ENCODE measurements around the gene CCSER1. TPM values are rescaled to one million over a fixed set of nuclear protein-coding genes. Genes with fewer than 3 reads are reported as not detected.
"Not testable (repeated sequence)": the region's sequence is repeated elsewhere in the genome, so short reads cannot be mapped to it uniquely, and the experiment has no call there.

CCSER1 gene
- polyA plus RNA-seq, 3 donors = 0.09 to 0.75 (median 0.13) TPM

DNA sequence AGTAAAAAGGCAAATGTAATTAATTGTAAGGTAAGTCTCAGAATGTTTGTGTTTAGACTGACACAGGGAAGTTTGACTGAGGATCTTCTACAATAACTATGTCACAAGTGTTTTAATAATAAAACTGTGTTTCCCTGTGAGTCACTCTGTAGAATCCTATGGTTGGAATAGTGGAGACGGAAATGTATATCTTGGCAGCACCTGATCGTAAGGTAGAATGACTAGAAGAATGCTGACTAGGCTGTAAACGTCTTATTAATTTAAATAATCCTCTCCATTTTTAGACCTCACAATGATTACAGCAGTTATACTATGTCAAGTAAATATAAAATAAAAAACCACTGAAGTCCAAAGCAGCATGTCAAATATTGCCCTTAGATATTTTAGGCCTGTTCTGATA lies 266.0 kb downstream of the CCSER1 start:
- H3K27ac Mint-ChIP-seq = no peak overlapping the region
- TF ChIP-seq, protein P1, sequence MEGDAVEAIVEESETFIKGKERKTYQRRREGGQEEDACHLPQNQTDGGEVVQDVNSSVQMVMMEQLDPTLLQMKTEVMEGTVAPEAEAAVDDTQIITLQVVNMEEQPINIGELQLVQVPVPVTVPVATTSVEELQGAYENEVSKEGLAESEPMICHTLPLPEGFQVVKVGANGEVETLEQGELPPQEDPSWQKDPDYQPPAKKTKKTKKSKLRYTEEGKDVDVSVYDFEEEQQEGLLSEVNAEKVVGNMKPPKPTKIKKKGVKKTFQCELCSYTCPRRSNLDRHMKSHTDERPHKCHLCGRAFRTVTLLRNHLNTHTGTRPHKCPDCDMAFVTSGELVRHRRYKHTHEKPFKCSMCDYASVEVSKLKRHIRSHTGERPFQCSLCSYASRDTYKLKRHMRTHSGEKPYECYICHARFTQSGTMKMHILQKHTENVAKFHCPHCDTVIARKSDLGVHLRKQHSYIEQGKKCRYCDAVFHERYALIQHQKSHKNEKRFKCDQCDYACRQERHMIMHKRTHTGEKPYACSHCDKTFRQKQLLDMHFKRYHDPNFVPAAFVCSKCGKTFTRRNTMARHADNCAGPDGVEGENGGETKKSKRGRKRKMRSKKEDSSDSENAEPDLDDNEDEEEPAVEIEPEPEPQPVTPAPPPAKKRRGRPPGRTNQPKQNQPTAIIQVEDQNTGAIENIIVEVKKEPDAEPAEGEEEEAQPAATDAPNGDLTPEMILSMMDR (IDR thresholded peaks at IDR 0.05) = no peak
- no peaks in the 10 kb centered on the region for H3K36me3 ChIP-seq (replicated peaks in 1 of 2; ENCODE audit: control insufficient read depth in 1 of 2, insufficient read depth in 2 of 2, low read length in 2 of 2)

DNA sequence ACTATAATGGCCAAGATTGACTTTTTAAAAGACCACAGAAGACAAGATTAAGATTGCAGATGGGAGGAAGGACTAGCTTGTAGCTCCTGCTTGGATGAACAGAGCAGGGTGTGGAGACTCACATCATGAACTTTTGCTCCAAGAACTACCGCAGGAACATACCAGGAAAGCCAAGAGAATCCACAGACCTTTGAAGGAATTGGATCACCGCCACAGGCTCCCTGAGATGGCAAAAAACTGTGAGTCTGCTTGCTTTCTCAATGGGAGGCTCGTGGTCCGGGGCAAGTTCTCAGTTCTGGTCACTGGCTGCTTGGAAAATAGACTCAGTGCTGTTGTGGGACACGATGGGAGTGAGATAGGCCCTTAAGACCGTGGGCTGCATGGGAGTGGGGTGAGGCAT lies 276.6 kb downstream of the CCSER1 start:
- Histone ChIP-seq H3K4me1 (ENCODE audit: control insufficient read depth in 1 of 2, insufficient read depth in 2 of 2, low read length in 2 of 2) (no peaks in the 10 kb centered on the region), H3K4me2 (replicated peaks; ENCODE audit: extremely low read depth, low read length, poor library complexity, severe bottlenecking) (no peak overlapping the region), H3K27me3 (ENCODE audit: control insufficient read depth in 2 of 2, insufficient read depth in 2 of 2, low read length in 2 of 2) (no peaks in the 10 kb centered on the region), H4K20me1 (ENCODE audit: insufficient read depth, low read length) (no peaks in the 10 kb centered on the region), H2AFZ (ENCODE audit: insufficient read depth, low read depth, low read length, poor library complexity, severe bottlenecking) (no peak overlapping the region), H3K9ac (ENCODE audit: insufficient read depth, low read length, poor library complexity, severe bottlenecking) (no peak overlapping the region), H3K4me3 (replicated peaks in 1 of 3; ENCODE audit: low read depth in 2 of 3, low read length in 3 of 3) (no peak overlapping the region), H3K9me3 (replicated peaks in 1 of 2; ENCODE audit: control insufficient read depth in 1 of 2, insufficient read depth in 1 of 2, low read length in 2 of 2) (peaks cover 0 to 26% of the 10 kb centered on the region in 2 donors), H3K79me2 (ENCODE audit: insufficient read depth, low read length) (no peaks in the 10 kb centered on the region), H3K36me3 (replicated peaks in 1 of 2; ENCODE audit: control insufficient read depth in 1 of 2, insufficient read depth in 2 of 2, low read length in 2 of 2) (no peaks in the 10 kb centered on the region), H3K27ac (ENCODE audit: low read depth in 1 of 2, low read length in 2 of 2) (no peak overlapping the region)
- peaks cover 16 to 42% (median 22%) of the 10 kb centered on the region in 7 donors for H3K9me3 Mint-ChIP-seq
- H3K4me1 Mint-ChIP-seq = no peaks in the 10 kb centered on the region
- H3K27me3 Mint-ChIP-seq (ENCODE audit: low read depth in 3 of 3) = peaks cover 0 to 4% (median 1%) of the 10 kb centered on the region in 3 donors
- H3K4me3 Mint-ChIP-seq = no peak overlapping the region
- 88% methylated on average over 4 of the region's 6 CpGs for WGBS (ENCODE audit: insufficient coverage)
- no peak for DNase-seq
- H3K36me3 Mint-ChIP-seq = peaks cover 0 to 5% of the 10 kb centered on the region in 2 donors
- H3K27ac Mint-ChIP-seq = no peak overlapping the region
- intact Hi-C loops (cut with micrococcal nuclease) = no loop called here
- TF ChIP-seq, protein P1 (IDR thresholded peaks at IDR 0.05) = no peak

More for the DNA sequence above, 266.0 kb downstream of the CCSER1 start:
- no peak for DNase-seq
- H3K27me3 Mint-ChIP-seq (ENCODE audit: low read depth in 3 of 3) = no peaks in the 10 kb centered on the region
- H3K9me3 Mint-ChIP-seq = peaks cover 0 to 4% (median 2%) of the 10 kb centered on the region in 7 donors
- Histone ChIP-seq H3K4me3 (replicated peaks in 1 of 3; ENCODE audit: low read depth in 2 of 3, low read length in 3 of 3) (no peak overlapping the region), H3K79me2 (ENCODE audit: insufficient read depth, low read length) (no peaks in the 10 kb centered on the region), H3K9ac (ENCODE audit: insufficient read depth, low read length, poor library complexity, severe bottlenecking) (no peak overlapping the region), H2AFZ (ENCODE audit: insufficient read depth, low read depth, low read length, poor library complexity, severe bottlenecking) (no peak overlapping the region), H3K4me1 (ENCODE audit: control insufficient read depth in 1 of 2, insufficient read depth in 2 of 2, low read length in 2 of 2) (no peaks in the 10 kb centered on the region), H3K4me2 (replicated peaks; ENCODE audit: extremely low read depth, low read length, poor library complexity, severe bottlenecking) (no peak overlapping the region), H3K9me3 (replicated peaks in 1 of 2; ENCODE audit: control insufficient read depth in 1 of 2, insufficient read depth in 1 of 2, low read length in 2 of 2) (no peaks in the 10 kb centered on the region), H3K27me3 (ENCODE audit: control insufficient read depth in 2 of 2, insufficient read depth in 2 of 2, low read length in 2 of 2) (no peaks in the 10 kb centered on the region), H4K20me1 (ENCODE audit: insufficient read depth, low read length) (no peaks in the 10 kb centered on the region), H3K27ac (ENCODE audit: low read depth in 1 of 2, low read length in 2 of 2) (no peak overlapping the region)
- H3K36me3 Mint-ChIP-seq = no peaks in the 10 kb centered on the region
- H3K4me3 Mint-ChIP-seq = no peak overlapping the region
- WGBS (ENCODE audit: insufficient coverage) = no CpG with 5 or more reads among the region's 3 CpGs
- H3K4me1 Mint-ChIP-seq = no peaks in the 10 kb centered on the region
- intact Hi-C loops (cut with micrococcal nuclease) = no loop called here

DNA sequence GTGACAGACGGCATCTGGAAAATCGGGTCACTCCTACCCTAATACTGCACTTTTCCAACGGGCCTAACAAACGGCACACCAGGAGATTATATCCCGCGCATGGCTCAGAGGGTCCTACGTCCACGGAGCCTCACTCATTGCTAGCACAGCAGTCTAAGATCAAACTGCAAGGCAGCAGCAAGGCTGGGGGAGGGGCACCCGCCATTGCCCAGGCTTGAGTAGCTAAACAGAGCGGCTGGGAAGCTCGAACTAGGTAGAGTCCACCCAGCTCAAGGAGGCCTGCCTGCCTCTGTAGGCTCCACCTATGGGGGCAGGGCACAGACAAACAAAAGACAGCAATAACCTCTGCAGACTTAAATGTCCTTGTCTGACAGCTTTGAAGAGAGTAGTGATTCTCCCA lies 280.7 kb downstream of the CCSER1 start:
- H3K9me3 Mint-ChIP-seq = peaks cover 17 to 45% (median 23%) of the 10 kb centered on the region in 7 donors
- H3K36me3 Mint-ChIP-seq; H4K20me1 ChIP-seq (ENCODE audit: insufficient read depth, low read length); H3K27me3 ChIP-seq (ENCODE audit: control insufficient read depth in 2 of 2, insufficient read depth in 2 of 2, low read length in 2 of 2); H3K36me3 ChIP-seq (replicated peaks in 1 of 2; ENCODE audit: control insufficient read depth in 1 of 2, insufficient read depth in 2 of 2, low read length in 2 of 2); H3K4me1 ChIP-seq (ENCODE audit: control insufficient read depth in 1 of 2, insufficient read depth in 2 of 2, low read length in 2 of 2); H3K27ac ChIP-seq (ENCODE audit: low read depth in 1 of 2, low read length in 2 of 2); H3K9ac ChIP-seq (ENCODE audit: insufficient read depth, low read length, poor library complexity, severe bottlenecking); H3K27ac Mint-ChIP-seq; H3K4me3 ChIP-seq (replicated peaks in 1 of 3; ENCODE audit: low read depth in 2 of 3, low read length in 3 of 3); intact Hi-C loops (cut with micrococcal nuclease); H3K4me1 Mint-ChIP-seq; H3K4me2 ChIP-seq (replicated peaks; ENCODE audit: extremely low read depth, low read length, poor library complexity, severe bottlenecking); DNase-seq; H3K79me2 ChIP-seq (ENCODE audit: insufficient read depth, low read length); H3K4me3 Mint-ChIP-seq; H2AFZ ChIP-seq (ENCODE audit: insufficient read depth, low read depth, low read length, poor library complexity, severe bottlenecking); H3K27me3 Mint-ChIP-seq (ENCODE audit: low read depth in 3 of 3): not testable (repeated sequence)
- H3K9me3 ChIP-seq (replicated peaks in 1 of 2; ENCODE audit: control insufficient read depth in 1 of 2, insufficient read depth in 1 of 2, low read length in 2 of 2) = peaks cover 0 to 26% of the 10 kb centered on the region in 2 donors
- WGBS (ENCODE audit: insufficient coverage) = 96% methylated on average over 7 of the region's 11 CpGs

Measured in CD14-positive monocyte (primary cell).